ENCODE data around the gene ADAM19.

The ADAM19 gene, protein sequence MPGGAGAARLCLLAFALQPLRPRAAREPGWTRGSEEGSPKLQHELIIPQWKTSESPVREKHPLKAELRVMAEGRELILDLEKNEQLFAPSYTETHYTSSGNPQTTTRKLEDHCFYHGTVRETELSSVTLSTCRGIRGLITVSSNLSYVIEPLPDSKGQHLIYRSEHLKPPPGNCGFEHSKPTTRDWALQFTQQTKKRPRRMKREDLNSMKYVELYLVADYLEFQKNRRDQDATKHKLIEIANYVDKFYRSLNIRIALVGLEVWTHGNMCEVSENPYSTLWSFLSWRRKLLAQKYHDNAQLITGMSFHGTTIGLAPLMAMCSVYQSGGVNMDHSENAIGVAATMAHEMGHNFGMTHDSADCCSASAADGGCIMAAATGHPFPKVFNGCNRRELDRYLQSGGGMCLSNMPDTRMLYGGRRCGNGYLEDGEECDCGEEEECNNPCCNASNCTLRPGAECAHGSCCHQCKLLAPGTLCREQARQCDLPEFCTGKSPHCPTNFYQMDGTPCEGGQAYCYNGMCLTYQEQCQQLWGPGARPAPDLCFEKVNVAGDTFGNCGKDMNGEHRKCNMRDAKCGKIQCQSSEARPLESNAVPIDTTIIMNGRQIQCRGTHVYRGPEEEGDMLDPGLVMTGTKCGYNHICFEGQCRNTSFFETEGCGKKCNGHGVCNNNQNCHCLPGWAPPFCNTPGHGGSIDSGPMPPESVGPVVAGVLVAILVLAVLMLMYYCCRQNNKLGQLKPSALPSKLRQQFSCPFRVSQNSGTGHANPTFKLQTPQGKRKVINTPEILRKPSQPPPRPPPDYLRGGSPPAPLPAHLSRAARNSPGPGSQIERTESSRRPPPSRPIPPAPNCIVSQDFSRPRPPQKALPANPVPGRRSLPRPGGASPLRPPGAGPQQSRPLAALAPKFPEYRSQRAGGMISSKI

DNA sequence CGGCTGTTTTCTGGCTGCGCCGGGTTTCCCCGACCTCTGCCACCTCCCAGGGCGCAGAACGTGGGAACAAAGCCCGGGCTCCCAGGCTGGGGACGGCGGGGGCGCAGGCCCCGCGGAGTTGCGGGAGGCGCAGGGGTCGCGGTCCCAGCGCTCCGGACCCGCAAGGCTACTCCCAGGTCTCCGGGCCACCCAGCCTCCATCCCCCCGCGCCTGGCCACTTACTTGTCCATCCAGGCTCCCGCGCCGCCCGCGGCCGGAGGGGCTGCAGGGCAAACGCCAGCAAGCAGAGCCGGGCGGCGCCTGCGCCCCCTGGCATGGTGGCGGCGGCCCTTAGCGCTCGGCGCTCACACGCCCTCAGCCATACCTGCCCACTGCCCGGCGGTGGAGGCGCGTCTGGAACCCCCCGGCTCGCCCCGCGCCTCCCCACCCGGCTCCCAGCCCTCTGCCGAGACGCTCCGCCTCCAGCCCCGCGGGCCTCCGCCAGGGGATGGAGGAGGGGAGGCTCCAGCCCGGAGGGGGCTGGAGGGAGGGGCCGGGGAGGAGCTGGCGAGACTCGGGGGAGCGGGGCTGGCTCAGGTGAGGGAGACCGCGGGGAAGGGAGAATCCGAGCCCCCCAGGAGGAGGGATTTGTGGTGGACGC lies at the start of gene ADAM19:
Gene ADAM19, minus strand, starts transcription at position 395 of the 640 bp plus-strand sequence. Its CDS starts 79 bp downstream, at position 316.
- DNase-seq (ENCODE audit: low read depth, low spot score): peak; percentile 93

DNA sequence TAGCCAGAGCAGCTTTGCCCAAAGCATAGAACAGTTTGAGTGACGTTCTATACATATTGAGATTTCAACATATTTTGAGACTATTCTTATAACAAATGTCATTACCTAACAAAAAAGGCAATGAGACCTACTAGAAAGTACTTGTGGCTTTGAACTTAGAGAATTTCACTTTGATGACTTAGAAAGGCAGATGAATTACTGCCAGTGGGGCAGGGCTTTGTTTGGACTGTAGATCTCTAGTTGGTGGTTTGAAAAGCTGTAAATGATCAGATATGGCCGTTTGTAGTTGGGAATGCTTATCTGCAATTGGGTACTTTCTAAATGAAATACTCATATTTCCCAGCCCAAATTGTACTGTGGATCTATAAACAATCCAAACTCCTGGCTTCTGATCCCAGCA lies 48.6 kb upstream of the ADAM19 start:
- DNase-seq (ENCODE audit: low read depth, low spot score): no peak

DNA sequence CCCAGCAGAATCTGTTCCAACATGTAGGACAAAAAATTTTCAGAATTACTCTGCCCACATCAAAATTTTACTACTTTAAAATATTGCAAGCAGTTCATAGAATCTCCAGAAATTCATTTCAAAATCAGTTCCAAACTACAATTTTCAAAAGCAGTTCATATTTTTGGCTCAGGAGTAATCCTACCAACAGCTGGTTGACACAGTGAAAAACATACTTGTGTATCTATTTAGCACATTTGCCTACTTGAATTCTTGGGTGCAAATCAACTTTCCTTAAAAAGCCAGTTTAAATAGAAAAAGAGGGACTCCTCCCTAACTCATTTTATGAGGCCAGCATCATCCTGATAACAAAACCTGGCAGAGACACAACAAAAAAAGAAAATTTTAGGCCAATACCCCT lies 45.2 kb upstream of the ADAM19 start:
- no peak for DNase-seq (ENCODE audit: low read depth, low spot score)

DNA sequence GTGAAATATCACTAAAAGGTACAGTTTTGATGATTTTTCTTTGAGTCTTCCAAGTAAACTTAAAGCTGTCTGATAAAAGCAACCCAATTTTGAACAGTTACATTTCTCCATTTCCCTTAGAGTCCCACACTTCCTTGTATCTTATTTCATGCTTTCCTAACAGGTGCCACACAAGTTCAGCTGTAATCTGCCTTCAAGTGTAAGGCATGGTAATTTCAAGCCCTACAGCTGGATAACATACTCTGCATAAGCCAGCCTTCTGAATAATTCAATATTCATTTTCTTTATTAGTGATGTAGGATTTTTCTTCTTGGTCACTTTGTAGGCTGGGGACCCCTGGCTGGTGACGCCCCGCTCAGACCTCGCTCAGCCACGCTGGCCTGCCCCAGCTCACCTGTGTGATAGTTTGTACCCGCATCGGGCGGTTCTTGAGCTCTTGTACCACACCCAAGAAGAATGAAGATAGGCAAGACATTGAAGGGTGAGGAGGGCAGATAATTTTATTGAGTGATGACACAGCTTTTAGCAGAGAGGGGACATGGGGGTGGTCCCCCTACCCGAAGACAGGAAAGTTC lies 42.7 kb upstream of the ADAM19 start:
- no peak for DNase-seq (ENCODE audit: low read depth, low spot score)

DNA sequence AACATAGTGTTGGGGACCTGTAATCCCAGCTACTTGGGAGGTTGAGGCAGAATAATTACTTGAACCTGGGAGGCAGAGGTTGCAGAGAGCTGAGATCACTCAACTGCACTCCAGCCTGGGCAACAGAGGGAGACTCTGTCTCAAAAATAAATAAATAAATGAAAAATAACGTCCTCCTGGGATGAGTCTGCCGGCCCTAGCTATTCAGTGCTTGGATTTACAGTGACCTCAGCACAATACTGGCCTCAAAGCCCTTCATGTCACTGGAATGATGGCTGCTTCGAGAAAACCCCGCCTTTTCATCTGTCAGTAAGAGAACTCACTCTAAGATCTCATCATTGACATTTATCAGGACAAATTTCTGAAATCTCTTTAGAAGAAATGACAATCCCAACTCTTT lies 41.2 kb upstream of the ADAM19 start:
- no peak for DNase-seq (ENCODE audit: low read depth, low spot score)

DNA sequence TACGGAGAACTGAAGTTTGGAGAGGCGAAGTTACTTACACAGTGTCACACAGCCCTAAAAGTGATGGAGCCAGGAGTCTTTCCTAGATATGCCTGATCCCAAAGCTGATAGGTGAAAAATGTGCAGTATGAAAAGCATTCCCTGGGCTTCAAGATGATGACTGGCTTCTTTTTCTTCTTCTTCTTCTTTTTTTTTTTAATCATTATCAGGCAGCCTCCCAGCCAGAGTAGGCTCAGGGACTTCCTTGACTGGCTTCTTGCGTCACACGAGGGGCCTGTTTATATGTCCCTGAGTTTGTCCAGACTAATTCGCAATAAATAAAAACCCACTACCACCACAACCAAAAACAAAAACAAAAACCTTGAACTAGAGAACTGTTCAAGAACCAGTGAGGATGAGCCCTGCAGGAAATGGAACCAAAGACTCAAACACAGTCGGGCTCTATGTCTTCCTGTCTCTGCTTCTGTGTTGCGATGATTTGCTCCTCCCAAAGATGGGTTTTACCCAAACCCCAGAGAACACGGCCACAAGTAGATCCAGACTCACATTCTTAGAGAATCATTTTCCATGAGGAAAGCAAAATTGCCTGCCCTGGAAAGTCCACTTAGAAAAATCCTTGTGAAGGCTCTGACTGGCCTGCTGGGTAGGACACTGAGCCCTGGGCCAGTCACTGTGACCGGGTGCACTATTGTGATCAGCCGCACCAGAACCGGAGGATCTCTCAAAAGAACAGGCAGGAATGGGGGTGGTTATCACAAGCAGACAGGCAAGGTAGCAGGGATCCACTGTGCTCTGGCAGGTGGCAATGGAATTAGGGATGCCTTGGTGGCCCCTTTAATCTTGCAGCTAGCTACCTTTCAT lies 38.0 kb upstream of the ADAM19 start:
- no peak for DNase-seq (ENCODE audit: low read depth, low spot score)

DNA sequence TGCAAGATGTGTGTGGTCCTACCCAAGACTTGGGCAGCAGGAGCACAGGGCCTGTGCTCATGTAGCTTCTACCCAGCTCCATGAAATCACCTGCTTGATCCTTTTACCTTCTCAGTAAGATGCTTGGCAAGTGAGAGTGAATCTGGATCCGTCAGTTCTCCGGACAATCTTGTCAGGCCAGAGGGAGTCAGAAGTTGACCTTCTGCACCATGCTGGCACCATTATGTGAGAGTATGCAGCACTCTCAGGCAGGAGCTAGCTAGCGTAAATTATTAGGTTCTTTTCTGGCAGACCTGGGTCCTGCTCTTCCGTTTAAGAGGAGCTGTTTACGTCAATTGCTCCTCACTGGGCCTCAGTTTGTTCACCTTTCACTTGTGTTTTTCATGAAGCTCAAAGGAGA lies 37.0 kb upstream of the ADAM19 start:
- no peak for DNase-seq (ENCODE audit: low read depth, low spot score)

DNA sequence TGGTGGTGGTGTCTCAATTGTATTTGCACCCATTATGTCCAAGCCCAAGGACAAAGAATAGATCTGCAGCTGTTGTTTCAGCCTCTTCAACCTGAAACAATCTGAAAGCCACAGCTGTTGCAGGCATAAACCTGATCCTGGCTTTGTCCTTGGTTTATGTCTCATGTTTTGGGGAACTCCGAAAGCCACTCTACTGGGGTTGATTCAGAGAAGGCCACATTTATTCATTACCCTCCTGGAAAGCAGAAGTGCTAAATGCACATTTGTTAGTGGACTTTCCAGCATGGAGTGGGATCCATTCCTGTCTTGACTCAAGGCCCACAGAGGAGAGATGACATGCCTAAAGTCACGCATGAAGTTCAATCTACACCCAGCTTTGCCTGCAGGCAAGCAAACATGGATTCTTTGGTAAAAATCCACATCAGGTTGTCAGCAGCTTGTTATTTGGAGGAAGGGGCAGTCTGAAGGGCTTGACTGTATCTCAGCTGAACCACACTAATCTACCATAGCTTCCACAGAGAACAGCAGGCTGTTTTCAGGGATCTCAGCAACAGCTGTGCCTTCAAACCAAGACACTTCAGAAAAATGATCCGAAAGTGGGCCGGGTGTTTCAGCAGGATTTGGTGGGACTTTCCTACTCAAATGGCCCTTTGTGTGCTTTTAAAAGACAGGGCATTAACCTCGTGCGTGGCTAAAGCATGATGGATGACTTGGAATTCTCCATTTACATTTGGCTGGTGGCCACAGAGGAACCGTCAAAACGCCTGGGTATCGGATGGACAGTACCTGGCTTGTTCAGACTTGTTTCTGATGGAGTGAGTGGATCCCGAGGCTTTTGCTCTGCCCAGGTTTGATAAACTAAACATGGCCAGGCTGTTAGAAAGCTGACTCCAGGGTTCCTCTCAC lies 36.2 kb upstream of the ADAM19 start:
- DNase-seq (ENCODE audit: low read depth, low spot score): peak; percentile 32

DNA sequence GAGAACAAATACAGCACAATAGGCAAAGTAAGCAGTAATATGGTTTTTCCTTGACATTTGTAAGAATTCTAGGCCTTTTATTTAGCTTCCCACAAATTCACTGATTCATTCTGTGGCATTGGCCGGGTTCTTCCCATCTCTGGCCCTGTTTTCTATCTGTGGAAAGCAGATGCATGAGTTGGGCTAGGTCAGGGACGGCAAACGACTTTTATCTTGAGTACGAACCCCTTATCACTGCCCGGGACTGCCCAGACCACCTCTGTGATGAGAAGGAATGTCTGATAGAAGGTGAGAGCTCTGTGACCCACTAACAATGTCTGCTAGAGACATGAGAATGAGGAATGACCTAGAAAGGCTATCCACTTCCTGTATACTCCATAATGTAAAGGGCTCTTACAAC lies 35.4 kb upstream of the ADAM19 start:
- DNase-seq (ENCODE audit: low read depth, low spot score): no peak

DNA sequence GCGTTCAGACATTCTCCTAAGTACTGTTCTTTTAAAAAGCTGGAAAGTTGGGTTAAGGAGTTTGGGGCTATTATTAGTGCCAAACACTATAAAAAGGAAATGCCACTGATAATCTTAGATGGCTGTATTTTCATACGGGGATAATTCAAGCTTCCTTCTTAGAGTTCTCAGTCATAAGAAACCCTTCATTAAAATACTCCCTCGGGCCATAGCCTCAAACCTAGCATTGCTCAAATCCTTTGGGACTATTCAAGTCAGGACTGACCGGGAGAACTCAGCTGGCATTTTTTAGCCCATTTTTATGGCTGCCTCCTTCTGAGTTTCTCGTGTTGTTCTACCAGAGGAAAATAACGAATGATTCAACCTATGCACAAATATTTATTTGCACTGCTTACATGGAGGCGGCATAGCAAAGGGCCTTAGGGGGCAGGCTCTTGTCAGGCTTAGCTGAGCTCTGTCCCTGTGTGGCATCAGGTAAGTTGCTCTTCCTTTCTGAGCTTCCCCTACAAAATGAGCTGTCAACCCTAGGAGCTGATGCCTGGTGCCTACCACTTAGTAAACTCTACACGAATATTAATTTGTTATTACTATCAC lies 33.5 kb upstream of the ADAM19 start:
- no peak for DNase-seq (ENCODE audit: low read depth, low spot score)

DNA sequence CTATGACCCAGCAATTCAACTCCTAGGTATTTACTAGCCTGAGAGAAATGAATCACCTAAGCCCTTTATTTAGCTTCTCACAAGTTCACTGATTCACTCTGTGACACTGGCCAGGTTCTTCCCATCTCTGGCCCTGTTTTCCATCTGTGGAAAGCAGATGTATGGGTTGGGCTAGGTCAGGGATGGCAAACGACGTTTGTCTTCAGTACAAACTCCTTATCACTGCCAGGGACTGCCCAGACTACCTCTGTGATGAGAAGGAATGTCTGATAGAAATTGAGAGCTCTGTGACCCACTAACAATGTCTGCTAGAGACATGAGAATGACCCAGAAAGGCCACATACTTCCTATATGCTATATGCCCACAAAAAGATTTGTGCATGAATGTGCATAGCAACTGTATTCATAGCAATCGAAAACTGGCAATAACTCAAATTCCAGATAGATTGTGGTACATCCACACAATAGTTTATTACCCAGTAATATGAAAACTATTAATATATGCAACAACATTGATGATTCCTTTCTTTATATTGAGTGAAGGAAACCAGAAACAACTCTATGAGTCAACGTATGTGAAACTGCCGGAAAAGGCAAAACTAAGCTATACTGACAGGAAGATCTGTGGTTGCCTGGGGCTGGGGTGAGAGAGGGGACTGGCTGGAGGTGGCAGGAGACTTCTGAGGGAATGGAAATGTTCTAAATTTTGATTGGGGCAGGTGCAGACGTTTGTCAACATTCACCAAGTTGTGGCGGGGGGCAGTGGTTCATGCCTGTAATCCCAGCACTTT lies 32.0 kb upstream of the ADAM19 start:
- peak; percentile 25 for DNase-seq (ENCODE audit: low read depth, low spot score)

DNA sequence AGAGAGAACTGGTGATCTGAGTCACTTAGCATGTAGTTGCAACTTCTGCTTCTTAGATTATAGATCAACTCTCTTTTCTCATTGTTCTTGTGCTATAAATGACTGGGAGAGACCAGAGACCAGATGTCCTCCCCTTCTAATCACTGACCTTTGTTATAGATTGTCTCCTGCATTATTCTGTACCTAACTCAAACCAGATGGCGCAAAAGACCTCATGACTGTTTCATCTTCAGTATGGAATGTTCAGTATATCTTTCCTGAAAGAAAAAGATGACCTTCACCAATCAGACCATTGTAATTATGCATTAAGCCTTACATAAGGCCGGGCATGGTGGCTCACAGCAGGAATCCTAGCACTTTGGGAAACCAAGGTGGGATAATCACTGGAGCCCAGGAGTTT lies 30.5 kb upstream of the ADAM19 start:
- no peak for DNase-seq (ENCODE audit: low read depth, low spot score)

DNA sequence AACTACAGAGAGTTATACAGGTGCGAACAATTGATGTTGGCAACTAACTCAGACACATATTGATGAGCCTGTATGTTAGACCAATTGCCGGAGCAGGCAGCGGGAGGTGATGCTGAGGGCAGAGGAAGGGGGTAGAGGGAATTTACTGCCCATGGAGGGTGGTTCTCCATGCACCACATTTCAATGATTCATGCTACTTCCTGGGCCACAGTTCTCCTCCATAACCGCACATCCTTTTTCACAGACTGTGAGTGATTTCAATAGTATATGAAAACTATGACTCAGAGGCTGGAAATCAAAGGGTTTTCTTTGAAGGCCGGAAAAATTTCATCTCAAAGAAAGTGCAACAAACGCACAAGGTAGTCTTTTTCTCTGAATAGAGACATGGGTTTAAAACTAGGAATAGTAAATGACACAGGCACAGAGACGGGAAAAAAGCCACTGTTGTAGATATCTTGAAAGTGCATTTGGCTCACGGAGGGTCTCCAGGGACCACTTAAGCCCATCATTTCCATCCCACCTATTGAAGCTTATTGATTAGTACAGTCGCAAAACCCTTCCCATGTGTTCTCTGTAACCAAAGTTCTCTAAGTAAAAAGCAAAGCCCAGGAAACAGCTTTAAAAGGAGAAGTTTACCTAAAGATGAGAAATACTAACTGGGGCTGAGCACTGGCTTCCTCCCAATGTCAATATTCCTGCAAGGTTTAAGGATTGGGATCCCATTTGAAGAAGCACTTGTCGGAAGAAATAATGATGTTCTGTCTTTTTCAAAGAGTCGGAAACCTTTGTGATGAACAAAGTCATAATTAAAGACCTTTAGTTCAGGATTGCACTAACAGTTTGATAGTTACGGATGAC lies 28.0 kb upstream of the ADAM19 start:
- DNase-seq (ENCODE audit: low read depth, low spot score): peak; percentile 94

DNA sequence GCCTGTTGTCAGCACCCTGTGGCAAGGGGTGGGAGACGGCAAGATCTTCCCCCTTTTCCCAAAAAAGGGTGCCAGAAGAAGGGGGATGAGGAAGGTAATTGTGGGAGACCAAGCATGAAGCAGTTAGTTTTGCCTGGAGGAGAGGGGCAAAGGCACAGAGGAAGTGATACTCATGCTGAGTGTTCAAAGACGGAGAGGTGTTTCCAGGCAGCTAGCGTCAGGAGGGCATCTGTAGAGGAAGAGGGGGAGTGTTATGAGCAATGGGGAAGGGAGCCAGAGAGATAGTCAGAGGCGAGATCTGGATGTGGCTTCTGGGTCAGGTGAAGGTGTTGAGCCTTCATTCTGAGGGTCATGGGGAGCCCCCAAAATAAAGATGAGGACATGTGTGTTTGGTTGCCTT lies 26.9 kb upstream of the ADAM19 start:
- DNase-seq (ENCODE audit: low read depth, low spot score): peak; percentile 11

DNA sequence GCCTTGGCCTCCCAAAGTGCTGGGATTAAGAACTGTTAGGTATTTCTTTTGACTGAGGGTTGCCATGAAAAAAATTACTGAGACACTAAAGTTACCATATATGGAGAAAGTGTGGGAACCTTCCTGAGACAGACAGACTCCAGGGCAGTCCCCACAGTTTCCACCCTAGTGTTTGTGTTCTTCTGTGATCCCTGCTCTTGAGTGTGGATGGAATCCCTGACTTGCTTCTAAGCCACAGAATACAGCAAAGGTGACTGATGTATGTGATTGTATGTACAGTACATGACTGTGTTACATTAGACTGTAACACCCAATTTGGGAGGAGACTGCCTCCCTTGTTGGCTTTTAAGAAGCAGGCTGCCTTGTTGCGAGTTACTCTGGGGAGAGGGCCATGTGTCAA lies 24.7 kb upstream of the ADAM19 start:
- peak; percentile 13 for DNase-seq (ENCODE audit: low read depth, low spot score)

DNA sequence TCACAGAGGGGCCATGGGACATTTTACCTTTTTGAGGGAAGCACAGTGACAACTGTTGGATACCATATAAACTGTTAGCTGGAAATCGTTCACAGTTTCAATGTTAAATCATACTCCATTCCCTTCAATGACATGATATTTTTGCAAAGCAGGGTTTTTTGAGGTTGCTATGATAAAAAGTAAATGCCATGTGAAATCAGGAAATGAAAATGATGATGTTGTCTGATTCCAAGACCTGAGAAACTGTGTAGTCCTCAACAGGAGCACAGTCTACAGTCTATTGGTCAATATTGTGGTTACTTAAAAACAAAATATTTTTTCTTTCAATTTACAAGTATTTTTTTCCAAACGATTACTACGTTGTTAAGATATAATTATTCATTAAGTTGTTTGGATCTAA lies 24.0 kb upstream of the ADAM19 start:
- no peak for DNase-seq (ENCODE audit: low read depth, low spot score)

DNA sequence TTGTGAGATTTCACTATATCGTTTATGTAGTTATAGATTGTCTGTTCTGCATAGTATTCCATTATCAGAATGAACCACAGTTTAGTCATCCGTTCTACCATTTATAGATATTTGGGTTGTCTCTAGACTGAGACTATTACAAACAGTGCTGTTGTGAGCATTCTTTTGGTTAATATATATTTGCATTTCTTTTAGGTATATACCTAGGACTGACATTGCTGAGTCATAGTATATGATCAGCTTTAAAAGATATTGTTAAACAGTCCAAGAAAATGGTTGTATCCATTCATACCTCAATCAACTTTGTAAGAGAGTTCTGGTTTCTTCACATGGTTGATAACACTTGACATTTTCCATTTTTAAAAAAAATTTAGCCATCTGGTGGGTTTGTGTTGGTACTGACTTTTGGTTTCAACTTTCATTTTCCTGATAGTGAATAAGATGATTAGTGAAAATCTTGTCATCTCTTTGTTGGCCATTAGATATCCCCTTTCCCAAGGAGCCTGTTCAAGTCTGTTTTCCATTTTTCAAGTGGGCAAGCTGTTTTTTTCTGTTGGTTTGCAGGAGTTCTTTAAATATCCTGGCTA lies 22.9 kb upstream of the ADAM19 start:
- DNase-seq (ENCODE audit: low read depth, low spot score): no peak
